ENCODE measurements around the gene MZT2B. TPM values are rescaled to one million over a fixed set of nuclear protein-coding genes. Genes with fewer than 3 reads are reported as not detected.
"Not testable (repeated sequence)": the region's sequence is repeated elsewhere in the genome, so short reads cannot be mapped to it uniquely, and the experiment has no call there.

MZT2B gene
- total RNA-seq, 1 experiment from 2014 or later: 408 TPM

DNA sequence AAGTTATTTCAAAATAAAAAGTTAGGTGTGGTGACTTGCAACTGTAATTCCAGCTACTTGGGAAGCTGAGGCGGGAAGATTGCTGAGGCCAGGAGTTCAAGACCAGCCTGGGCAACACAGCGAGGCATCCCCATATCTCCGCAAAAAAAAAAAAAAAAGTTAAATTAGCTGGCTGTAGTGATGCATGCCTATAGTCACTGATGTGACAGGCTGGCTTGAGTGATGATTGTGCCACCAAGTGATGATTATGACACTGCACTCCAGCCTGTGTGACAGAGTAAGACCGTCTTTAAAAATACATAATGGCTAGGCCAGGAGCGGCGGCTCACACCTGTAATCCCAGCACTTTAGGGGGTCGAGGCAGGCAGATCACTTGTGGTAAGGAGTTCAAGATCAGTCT is 12.2 kb upstream of the MZT2B start:
- Mint-ChIP-seq H3K4me1 (ENCODE audit: low read depth, unreplicated experiment) (no peaks in the 10 kb centered on the region), H3K36me3 (ENCODE audit: insufficient read depth, unreplicated experiment) (peaks cover 91% of the 10 kb centered on the region), H3K4me3 (ENCODE audit: unreplicated experiment) (no peak overlapping the region), H3K9me3 (ENCODE audit: unreplicated experiment) (no peaks in the 10 kb centered on the region), H3K27me3 (ENCODE audit: insufficient read depth, unreplicated experiment) (no peaks in the 10 kb centered on the region), H3K27ac (ENCODE audit: unreplicated experiment) (no peak overlapping the region)
- DNase-seq: no peak
- no peaks in the 10 kb centered on the region for H3K27me3 ChIP-seq (replicated peaks; ENCODE audit: control insufficient read depth, insufficient read depth, low read length)
- intact Hi-C loops (cut with micrococcal nuclease; ENCODE audit: unreplicated experiment): no loop called here
- no peaks in the 10 kb centered on the region for H3K4me1 ChIP-seq
- TF ChIP-seq, protein P1, sequence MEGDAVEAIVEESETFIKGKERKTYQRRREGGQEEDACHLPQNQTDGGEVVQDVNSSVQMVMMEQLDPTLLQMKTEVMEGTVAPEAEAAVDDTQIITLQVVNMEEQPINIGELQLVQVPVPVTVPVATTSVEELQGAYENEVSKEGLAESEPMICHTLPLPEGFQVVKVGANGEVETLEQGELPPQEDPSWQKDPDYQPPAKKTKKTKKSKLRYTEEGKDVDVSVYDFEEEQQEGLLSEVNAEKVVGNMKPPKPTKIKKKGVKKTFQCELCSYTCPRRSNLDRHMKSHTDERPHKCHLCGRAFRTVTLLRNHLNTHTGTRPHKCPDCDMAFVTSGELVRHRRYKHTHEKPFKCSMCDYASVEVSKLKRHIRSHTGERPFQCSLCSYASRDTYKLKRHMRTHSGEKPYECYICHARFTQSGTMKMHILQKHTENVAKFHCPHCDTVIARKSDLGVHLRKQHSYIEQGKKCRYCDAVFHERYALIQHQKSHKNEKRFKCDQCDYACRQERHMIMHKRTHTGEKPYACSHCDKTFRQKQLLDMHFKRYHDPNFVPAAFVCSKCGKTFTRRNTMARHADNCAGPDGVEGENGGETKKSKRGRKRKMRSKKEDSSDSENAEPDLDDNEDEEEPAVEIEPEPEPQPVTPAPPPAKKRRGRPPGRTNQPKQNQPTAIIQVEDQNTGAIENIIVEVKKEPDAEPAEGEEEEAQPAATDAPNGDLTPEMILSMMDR (IDR thresholded peaks at IDR 0.05; ENCODE audit: insufficient read depth in 1 of 2, low read depth in 1 of 2, low read length in 1 of 2, severe bottlenecking in 1 of 2, unreplicated experiment in 1 of 2): no peak
- no TSS peak for BruUV-seq (replicated peaks)
- peaks cover 1% of the 10 kb centered on the region for H3K36me3 ChIP-seq (ENCODE audit: control insufficient read depth, insufficient read depth, low read length)
- no peaks in the 10 kb centered on the region for H3K9me3 ChIP-seq
- H3K4me3 ChIP-seq (ENCODE audit: low read depth, low read length): no peak overlapping the region
- CTCF ChIA-PET: interaction anchor here (1.0 kb wide), 1 partner anchor 163 kb away, joined by 3 read pairs; no protein-coding TSS in a partner anchor
- POLR2A ChIA-PET: no interaction called here

- CTCF ChIA-PET; H3K36me3 ChIP-seq (ENCODE audit: control insufficient read depth, insufficient read depth, low read length); H3K4me3 Mint-ChIP-seq (ENCODE audit: unreplicated experiment); H3K9me3 ChIP-seq; intact Hi-C loops (cut with micrococcal nuclease; ENCODE audit: unreplicated experiment); H3K27me3 Mint-ChIP-seq (ENCODE audit: insufficient read depth, unreplicated experiment); H3K4me1 ChIP-seq; POLR2A ChIA-PET; DNase-seq; H3K27ac Mint-ChIP-seq (ENCODE audit: unreplicated experiment); H3K9me3 Mint-ChIP-seq (ENCODE audit: unreplicated experiment); BruUV-seq (replicated peaks); H3K27me3 ChIP-seq (replicated peaks; ENCODE audit: control insufficient read depth, insufficient read depth, low read length); H3K4me3 ChIP-seq (ENCODE audit: low read depth, low read length); H3K4me1 Mint-ChIP-seq (ENCODE audit: low read depth, unreplicated experiment): not testable (repeated sequence)
- H3K36me3 Mint-ChIP-seq (ENCODE audit: insufficient read depth, unreplicated experiment): peaks cover 76% of the 10 kb centered on the region
Observed at GRCh38 chr2:130174866-130175265, 7.2 kb upstream of the MZT2B start.

GRCh38 chr2:130180404-130181324 is 1.4 kb upstream of the MZT2B start:
- not testable (repeated sequence) for H3K4me1 ChIP-seq; H3K36me3 ChIP-seq (ENCODE audit: control insufficient read depth, insufficient read depth, low read length); H3K27me3 ChIP-seq (replicated peaks; ENCODE audit: control insufficient read depth, insufficient read depth, low read length); H3K9me3 ChIP-seq; H3K27me3 Mint-ChIP-seq (ENCODE audit: insufficient read depth, unreplicated experiment); H3K9me3 Mint-ChIP-seq (ENCODE audit: unreplicated experiment); H3K4me1 Mint-ChIP-seq (ENCODE audit: low read depth, unreplicated experiment); DNase-seq
- ChIA-PET POLR2A (interaction anchor here (1.3 to 1.6 kb wide), 2 partner anchors 73 to 161 kb away, joined by 5 to 16 read pairs; partner anchors contain the start of gene IMP4), CTCF (interaction anchor here (0.6 to 1.9 kb wide), 5 partner anchors 60 to 162 kb away, joined by 3 to 12 read pairs (median 5); partner anchors contain the start of gene IMP4)
- Mint-ChIP-seq H3K4me3 (ENCODE audit: unreplicated experiment) (peak overlapping the region; percentile 96), H3K27ac (ENCODE audit: unreplicated experiment) (peak overlapping the region; percentile 94), H3K36me3 (ENCODE audit: insufficient read depth, unreplicated experiment) (peaks cover 65% of the 10 kb centered on the region)
- TSS peak; percentile 68 for BruUV-seq (replicated peaks)
- H3K4me3 ChIP-seq (ENCODE audit: low read depth, low read length): peak overlapping the region; percentile 100
- intact Hi-C loops (cut with micrococcal nuclease; ENCODE audit: unreplicated experiment): loop anchor here (1.0 to 2.0 kb wide), 2 partner anchors 24 to 60 kb away; no protein-coding TSS in a partner anchor

All from Caco-2 (cell line).